ENCODE measurements around the gene ITGBL1. TPM values are rescaled to one million over a fixed set of nuclear protein-coding genes. Genes with fewer than 3 reads are reported as not detected.

ITGBL1 gene
- polyA plus RNA-seq, 3 donors, result not detected

- H3K4me3 ChIP-seq (replicated peaks in 1 of 3; ENCODE audit: low read depth in 2 of 3, low read length in 3 of 3), result peak overlapping the region in 2 of 3 experiments; percentile 48 to 53
- peaks cover 0 to 2% (median 0%) of the 10 kb centered on the region in 3 donors for H3K27me3 Mint-ChIP-seq (ENCODE audit: low read depth in 3 of 3)
- H3K36me3 Mint-ChIP-seq, result no peaks in the 10 kb centered on the region
- H3K4me2 ChIP-seq (replicated peaks; ENCODE audit: extremely low read depth, low read length, poor library complexity, severe bottlenecking), result peak overlapping the region; percentile 51
- H3K4me3 Mint-ChIP-seq, result peak overlapping the region; percentile 37 to 80
- H3K27me3 ChIP-seq (ENCODE audit: control insufficient read depth in 2 of 2, insufficient read depth in 2 of 2, low read length in 2 of 2), result no peaks in the 10 kb centered on the region
- H3K27ac Mint-ChIP-seq, result peak overlapping the region in 3 of 7 donors; percentile 16 to 55 (median 31)
- no peaks in the 10 kb centered on the region for H4K20me1 ChIP-seq (ENCODE audit: insufficient read depth, low read length)
- intact Hi-C loops (cut with micrococcal nuclease), result no loop called here
- H3K4me1 ChIP-seq (ENCODE audit: control insufficient read depth in 1 of 2, insufficient read depth in 2 of 2, low read length in 2 of 2), result peaks cover 14% of the 10 kb centered on the region in 2 donors
- H2AFZ ChIP-seq (ENCODE audit: insufficient read depth, low read depth, low read length, poor library complexity, severe bottlenecking), result peak overlapping the region; percentile 70
- no peak for DNase-seq
- no peaks in the 10 kb centered on the region for H3K9me3 Mint-ChIP-seq
- no peaks in the 10 kb centered on the region for H3K9me3 ChIP-seq (replicated peaks in 1 of 2; ENCODE audit: control insufficient read depth in 1 of 2, insufficient read depth in 1 of 2, low read length in 2 of 2)
- H3K9ac ChIP-seq (ENCODE audit: insufficient read depth, low read length, poor library complexity, severe bottlenecking), result peak overlapping the region; percentile 41
- peaks cover 24% of the 10 kb centered on the region for H3K4me1 Mint-ChIP-seq
- H3K27ac ChIP-seq (ENCODE audit: low read depth in 1 of 2, low read length in 2 of 2), result peak overlapping the region in 1 of 2 donors; percentile 43
- WGBS (ENCODE audit: insufficient coverage), result no CpG with 5 or more reads among the region's 4 CpGs
- H3K36me3 ChIP-seq (replicated peaks in 1 of 2; ENCODE audit: control insufficient read depth in 1 of 2, insufficient read depth in 2 of 2, low read length in 2 of 2), result no peaks in the 10 kb centered on the region
- H3K79me2 ChIP-seq (ENCODE audit: insufficient read depth, low read length), result no peaks in the 10 kb centered on the region
- TF ChIP-seq, protein P1, sequence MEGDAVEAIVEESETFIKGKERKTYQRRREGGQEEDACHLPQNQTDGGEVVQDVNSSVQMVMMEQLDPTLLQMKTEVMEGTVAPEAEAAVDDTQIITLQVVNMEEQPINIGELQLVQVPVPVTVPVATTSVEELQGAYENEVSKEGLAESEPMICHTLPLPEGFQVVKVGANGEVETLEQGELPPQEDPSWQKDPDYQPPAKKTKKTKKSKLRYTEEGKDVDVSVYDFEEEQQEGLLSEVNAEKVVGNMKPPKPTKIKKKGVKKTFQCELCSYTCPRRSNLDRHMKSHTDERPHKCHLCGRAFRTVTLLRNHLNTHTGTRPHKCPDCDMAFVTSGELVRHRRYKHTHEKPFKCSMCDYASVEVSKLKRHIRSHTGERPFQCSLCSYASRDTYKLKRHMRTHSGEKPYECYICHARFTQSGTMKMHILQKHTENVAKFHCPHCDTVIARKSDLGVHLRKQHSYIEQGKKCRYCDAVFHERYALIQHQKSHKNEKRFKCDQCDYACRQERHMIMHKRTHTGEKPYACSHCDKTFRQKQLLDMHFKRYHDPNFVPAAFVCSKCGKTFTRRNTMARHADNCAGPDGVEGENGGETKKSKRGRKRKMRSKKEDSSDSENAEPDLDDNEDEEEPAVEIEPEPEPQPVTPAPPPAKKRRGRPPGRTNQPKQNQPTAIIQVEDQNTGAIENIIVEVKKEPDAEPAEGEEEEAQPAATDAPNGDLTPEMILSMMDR (IDR thresholded peaks at IDR 0.05), result no peak
Measured at GRCh38 chr13:101626925-101627555, 174.6 kb downstream of the ITGBL1 start.

GRCh38 chr13:101627556-101627943 is 175.1 kb downstream of the ITGBL1 start:
- H3K36me3 ChIP-seq (replicated peaks in 1 of 2; ENCODE audit: control insufficient read depth in 1 of 2, insufficient read depth in 2 of 2, low read length in 2 of 2), result no peaks in the 10 kb centered on the region
- Mint-ChIP-seq H3K4me1 (peaks cover 24% of the 10 kb centered on the region), H3K27me3 (ENCODE audit: low read depth in 3 of 3) (peaks cover 0 to 2% (median 0%) of the 10 kb centered on the region in 3 donors), H3K9me3 (no peaks in the 10 kb centered on the region), H3K27ac (peak overlapping the region in 4 of 7 donors; percentile 16 to 55 (median 26)), H3K36me3 (no peaks in the 10 kb centered on the region), H3K4me3 (no peak overlapping the region)
- H3K9me3 ChIP-seq (replicated peaks in 1 of 2; ENCODE audit: control insufficient read depth in 1 of 2, insufficient read depth in 1 of 2, low read length in 2 of 2), result no peaks in the 10 kb centered on the region
- WGBS (ENCODE audit: insufficient coverage), result 67% methylated on average over 2 of the region's 5 CpGs
- DNase-seq, result no peak
- peaks cover 14% of the 10 kb centered on the region in 2 donors for H3K4me1 ChIP-seq (ENCODE audit: control insufficient read depth in 1 of 2, insufficient read depth in 2 of 2, low read length in 2 of 2)
- H4K20me1 ChIP-seq (ENCODE audit: insufficient read depth, low read length), result no peaks in the 10 kb centered on the region
- H3K27ac ChIP-seq (ENCODE audit: low read depth in 1 of 2, low read length in 2 of 2), result peak overlapping the region in 1 of 2 donors; percentile 43
- intact Hi-C loops (cut with micrococcal nuclease), result no loop called here
- H3K79me2 ChIP-seq (ENCODE audit: insufficient read depth, low read length), result no peaks in the 10 kb centered on the region
- peak overlapping the region; percentile 51 for H3K4me2 ChIP-seq (replicated peaks; ENCODE audit: extremely low read depth, low read length, poor library complexity, severe bottlenecking)
- TF ChIP-seq, protein P1 (IDR thresholded peaks at IDR 0.05), result no peak
- peak overlapping the region; percentile 70 for H2AFZ ChIP-seq (ENCODE audit: insufficient read depth, low read depth, low read length, poor library complexity, severe bottlenecking)
- peak overlapping the region in 1 of 3 experiments; percentile 48 for H3K4me3 ChIP-seq (replicated peaks in 1 of 3; ENCODE audit: low read depth in 2 of 3, low read length in 3 of 3)
- peak overlapping the region; percentile 41 for H3K9ac ChIP-seq (ENCODE audit: insufficient read depth, low read length, poor library complexity, severe bottlenecking)
- H3K27me3 ChIP-seq (ENCODE audit: control insufficient read depth in 2 of 2, insufficient read depth in 2 of 2, low read length in 2 of 2), result no peaks in the 10 kb centered on the region

Measured in CD14-positive monocyte (primary cell).